Fibroblast of skin of scalp (primary cell): ENCODE measurements around the gene FCHSD2.

Experiments used
- DNase-seq: peaks from one replicate; pipeline ENCODE4 v3.0.0-alpha.2; 2013

FCHSD2 gene

GRCh38 chr11:73171436-73172161 is 29.5 kb upstream of the FCHSD2 start:
- DNase-seq, result no peak

- DNase-seq, result no peak
Observed at GRCh38 chr11:73170140-73170539, 28.0 kb upstream of the FCHSD2 start.

GRCh38 chr11:73168925-73169579 is 26.9 kb upstream of the FCHSD2 start:
- DNase-seq, result no peak

GRCh38 chr11:73167363-73167954 is 25.3 kb upstream of the FCHSD2 start:
- no peak for DNase-seq

- DNase-seq, result no peak
Observed at GRCh38 chr11:73164803-73165540, 22.9 kb upstream of the FCHSD2 start.

GRCh38 chr11:73163638-73164174 is 21.6 kb upstream of the FCHSD2 start:
- no peak for DNase-seq

- no peak for DNase-seq
Observed at GRCh38 chr11:73162196-73162740, 20.1 kb upstream of the FCHSD2 start.

GRCh38 chr11:73160005-73160760 is 18.1 kb upstream of the FCHSD2 start:
- DNase-seq, result no peak

GRCh38 chr11:73159297-73159696 is 17.2 kb upstream of the FCHSD2 start:
- DNase-seq, result no peak

- peak; percentile 67 for DNase-seq
Observed at GRCh38 chr11:73158356-73159051, 16.4 kb upstream of the FCHSD2 start.

GRCh38 chr11:73157101-73158010 is 15.2 kb upstream of the FCHSD2 start:
- DNase-seq, result peak; percentile 85

GRCh38 chr11:73156686-73157085 is 14.6 kb upstream of the FCHSD2 start:
- no peak for DNase-seq

- DNase-seq, result no peak
Observed at GRCh38 chr11:73156114-73156513, 14.0 kb upstream of the FCHSD2 start.

- no peak for DNase-seq
Observed at GRCh38 chr11:73155102-73155501, 13.0 kb upstream of the FCHSD2 start.

GRCh38 chr11:73154178-73154577 is 12.1 kb upstream of the FCHSD2 start:
- DNase-seq, result no peak

GRCh38 chr11:73152861-73153483 is 10.9 kb upstream of the FCHSD2 start:
- DNase-seq, result no peak

GRCh38 chr11:73152086-73152853 is 10.2 kb upstream of the FCHSD2 start:
- DNase-seq, result no peak

- DNase-seq, result no peak
Observed at GRCh38 chr11:73151416-73151815, 9.3 kb upstream of the FCHSD2 start.

- peak; percentile 61 for DNase-seq
Observed at GRCh38 chr11:73149105-73149504, 7.0 kb upstream of the FCHSD2 start.
